ENCODE measurements around the gene PLEKHA8. TPM values are rescaled to one million over a fixed set of nuclear protein-coding genes. Genes with fewer than 3 reads are reported as not detected.
"Not testable (repeated sequence)": the region's sequence is repeated elsewhere in the genome, so short reads cannot be mapped to it uniquely, and the experiment has no call there.

PLEKHA8 gene
- total and polyA plus RNA-seq, 4 donors, result 2.7 to 16.7 (median 6.5) TPM

- TF ChIP-seq CTCF (IDR thresholded peaks at IDR 0.05; ENCODE audit: control extremely low read depth, extremely low read depth), result no peak
- Histone ChIP-seq H3K9me3 (ENCODE audit: control insufficient read depth in 4 of 4, insufficient read depth in 3 of 4, low read length in 3 of 4) (no peaks in the 10 kb centered on the region), H3K4me1 (ENCODE audit: control insufficient read depth in 5 of 5, insufficient read depth in 5 of 5, low read length in 5 of 5) (no peaks in the 10 kb centered on the region), H3K9ac (ENCODE audit: insufficient read depth in 1 of 2, low read length in 2 of 2) (no peak overlapping the region), H3K4me3 (no peak overlapping the region), H3K27me3 (ENCODE audit: control insufficient read depth in 3 of 3, insufficient read depth in 3 of 3, low read length in 2 of 3) (no peaks in the 10 kb centered on the region), H3K36me3 (ENCODE audit: control insufficient read depth in 4 of 4, insufficient read depth in 4 of 4, low read length in 4 of 4) (peaks cover 0 to 6% (median under 1%) of the 10 kb centered on the region in 4 donors), H3K27ac (ENCODE audit: low read depth in 1 of 2, low read length in 1 of 2) (no peak overlapping the region)
- 42 to 56% methylated on average over 3 of the region's 3 CpGs for WGBS, 2 donors
- DNase-seq (no peak), ATAC-seq (ENCODE audit: insufficient read depth, low FRiP score) (no peak)
Measured at GRCh38 chr7:30090111-30090510, 61.9 kb downstream of the PLEKHA8 start.

GRCh38 chr7:30091491-30091912 is 63.3 kb downstream of the PLEKHA8 start:
- no peak for TF ChIP-seq CTCF (IDR thresholded peaks at IDR 0.05; ENCODE audit: control extremely low read depth, extremely low read depth)
- 78 to 88% methylated on average over 2 of the region's 2 CpGs for WGBS, 2 donors
- H3K9me3 ChIP-seq (ENCODE audit: control insufficient read depth in 4 of 4, insufficient read depth in 3 of 4, low read length in 3 of 4), result no peaks in the 10 kb centered on the region
- ATAC-seq (ENCODE audit: insufficient read depth, low FRiP score) (no peak), DNase-seq (no peak)
- no peak overlapping the region for H3K9ac ChIP-seq (ENCODE audit: insufficient read depth in 1 of 2, low read length in 2 of 2)
- no peaks in the 10 kb centered on the region for H3K4me1 ChIP-seq (ENCODE audit: control insufficient read depth in 5 of 5, insufficient read depth in 5 of 5, low read length in 5 of 5)
- peak overlapping the region in 1 of 2 donors; percentile 2 for H3K27ac ChIP-seq (ENCODE audit: low read depth in 1 of 2, low read length in 1 of 2)
- no peak overlapping the region for H3K4me3 ChIP-seq
- H3K27me3 ChIP-seq (ENCODE audit: control insufficient read depth in 3 of 3, insufficient read depth in 3 of 3, low read length in 2 of 3), result no peaks in the 10 kb centered on the region
- H3K36me3 ChIP-seq (ENCODE audit: control insufficient read depth in 4 of 4, insufficient read depth in 4 of 4, low read length in 4 of 4), result peaks cover 0 to 2% (median 0%) of the 10 kb centered on the region in 4 donors

- Histone ChIP-seq H3K4me1 (ENCODE audit: control insufficient read depth in 5 of 5, insufficient read depth in 5 of 5, low read length in 5 of 5) (no peaks in the 10 kb centered on the region), H3K9me3 (ENCODE audit: control insufficient read depth in 4 of 4, insufficient read depth in 3 of 4, low read length in 3 of 4) (no peaks in the 10 kb centered on the region), H3K4me3 (no peak overlapping the region), H3K36me3 (ENCODE audit: control insufficient read depth in 4 of 4, insufficient read depth in 4 of 4, low read length in 4 of 4) (peaks cover 0 to 2% (median 0%) of the 10 kb centered on the region in 4 donors), H3K27ac (ENCODE audit: low read depth in 1 of 2, low read length in 1 of 2) (no peak overlapping the region), H3K9ac (ENCODE audit: insufficient read depth in 1 of 2, low read length in 2 of 2) (no peak overlapping the region), H3K27me3 (ENCODE audit: control insufficient read depth in 3 of 3, insufficient read depth in 3 of 3, low read length in 2 of 3) (no peaks in the 10 kb centered on the region)
- TF ChIP-seq CTCF (IDR thresholded peaks at IDR 0.05; ENCODE audit: control extremely low read depth, extremely low read depth), result no peak
- DNase-seq, result no peak
- WGBS, 2 donors, result 92 to 96% methylated on average over 5 of the region's 5 CpGs
- no peak for ATAC-seq (ENCODE audit: insufficient read depth, low FRiP score)
Measured at GRCh38 chr7:30091987-30092386, 63.8 kb downstream of the PLEKHA8 start.

GRCh38 chr7:30093420-30093952 is 65.3 kb downstream of the PLEKHA8 start:
- Histone ChIP-seq H3K27me3 (ENCODE audit: control insufficient read depth in 3 of 3, insufficient read depth in 3 of 3, low read length in 2 of 3) (no peaks in the 10 kb centered on the region), H3K36me3 (ENCODE audit: control insufficient read depth in 4 of 4, insufficient read depth in 4 of 4, low read length in 4 of 4) (peaks cover 0 to 2% (median 0%) of the 10 kb centered on the region in 4 donors), H3K4me1 (ENCODE audit: control insufficient read depth in 5 of 5, insufficient read depth in 5 of 5, low read length in 5 of 5) (no peaks in the 10 kb centered on the region), H3K9me3 (ENCODE audit: control insufficient read depth in 4 of 4, insufficient read depth in 3 of 4, low read length in 3 of 4) (no peaks in the 10 kb centered on the region), H3K9ac (ENCODE audit: insufficient read depth in 1 of 2, low read length in 2 of 2) (no peak overlapping the region), H3K27ac (ENCODE audit: low read depth in 1 of 2, low read length in 1 of 2) (no peak overlapping the region), H3K4me3 (no peak overlapping the region)
- no peak for TF ChIP-seq CTCF (IDR thresholded peaks at IDR 0.05; ENCODE audit: control extremely low read depth, extremely low read depth)
- WGBS, 2 donors, result 79% methylated on average over 5 of the region's 5 CpGs
- DNase-seq, result no peak
- ATAC-seq (ENCODE audit: insufficient read depth, low FRiP score), result no peak

GRCh38 chr7:30098599-30098998 is 70.4 kb downstream of the PLEKHA8 start:
- not testable (repeated sequence) for ATAC-seq (ENCODE audit: insufficient read depth, low FRiP score); H3K9ac ChIP-seq (ENCODE audit: insufficient read depth in 1 of 2, low read length in 2 of 2); H3K36me3 ChIP-seq (ENCODE audit: control insufficient read depth in 4 of 4, insufficient read depth in 4 of 4, low read length in 4 of 4); H3K4me3 ChIP-seq; H3K9me3 ChIP-seq (ENCODE audit: control insufficient read depth in 4 of 4, insufficient read depth in 3 of 4, low read length in 3 of 4); H3K4me1 ChIP-seq (ENCODE audit: control insufficient read depth in 5 of 5, insufficient read depth in 5 of 5, low read length in 5 of 5); H3K27me3 ChIP-seq (ENCODE audit: control insufficient read depth in 3 of 3, insufficient read depth in 3 of 3, low read length in 2 of 3); H3K27ac ChIP-seq (ENCODE audit: low read depth in 1 of 2, low read length in 1 of 2); DNase-seq
- 92 to 95% methylated on average over 21 of the region's 21 CpGs for WGBS, 2 donors
